Measurements from ENCODE around the gene KNSTRN.

GRCh38 chr15:40365624-40366456 is 16.7 kb upstream of the KNSTRN start:
- no peak for TF ChIP-seq CTCF (IDR thresholded peaks at IDR 0.05 in 4 of 5, conservative IDR thresholded peaks at IDR 0.05 in 1 of 5)
- no peak for TF ChIP-seq POLR2A (IDR thresholded peaks at IDR 0.05)
